GM10266 (cell line): ENCODE measurements around the gene UBAC1.

Experiments
- DNase-seq: peaks from one replicate; pipeline ENCODE4 v3.0.0; 2012; ENCODE audit errors: extremely low spot score
- TF ChIP-seq, protein P1 (sequence below): IDR thresholded peaks from 2 replicates; pipeline ENCODE4 v1.5.1; 2012; ENCODE audit warnings: mild to moderate bottlenecking, low read depth; ENCODE audit not compliant: control insufficient read depth, insufficient read depth; ENCODE audit errors: missing control alignments

The UBAC1 gene

DNA sequence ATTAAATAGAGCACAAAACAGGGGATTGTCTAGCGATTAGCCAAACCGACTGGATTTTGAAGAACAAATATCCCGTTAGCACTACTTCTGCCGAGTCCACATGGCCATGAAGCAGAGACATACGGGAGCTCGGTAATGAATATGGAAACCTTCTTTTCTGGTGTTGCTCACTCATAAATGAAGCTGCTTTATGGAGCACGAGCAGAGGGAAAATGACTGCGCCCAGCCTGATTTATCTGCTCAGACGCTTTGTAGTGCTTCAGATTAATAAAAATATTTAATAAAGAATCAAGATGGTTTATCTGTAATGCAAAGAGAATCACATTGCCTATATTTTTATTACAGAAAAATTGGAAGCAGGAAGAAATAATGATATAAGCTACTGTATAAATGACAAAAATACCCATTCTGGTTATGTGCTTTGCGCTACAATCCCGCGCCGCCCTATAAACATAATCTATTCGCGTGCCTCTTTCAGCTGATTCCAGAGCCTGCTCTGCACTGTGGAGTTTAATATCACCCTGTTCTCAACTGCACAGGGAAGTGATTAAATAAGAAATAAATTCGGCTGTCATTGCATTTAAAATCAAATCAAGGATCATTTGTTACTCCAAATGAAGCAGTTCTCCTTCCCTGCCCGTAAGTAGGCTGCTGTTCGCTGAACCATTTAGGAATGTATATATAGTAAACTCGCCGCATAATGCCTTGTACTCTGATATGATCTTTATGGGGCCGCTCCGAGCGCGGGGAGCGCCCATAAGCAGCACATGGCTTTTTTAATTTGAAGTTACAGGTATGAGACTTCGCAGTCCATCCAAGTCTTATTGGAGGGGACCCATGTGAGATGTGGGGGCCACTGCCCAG lies 22.3 kb upstream of the UBAC1 start:
- TF ChIP-seq, protein P1, sequence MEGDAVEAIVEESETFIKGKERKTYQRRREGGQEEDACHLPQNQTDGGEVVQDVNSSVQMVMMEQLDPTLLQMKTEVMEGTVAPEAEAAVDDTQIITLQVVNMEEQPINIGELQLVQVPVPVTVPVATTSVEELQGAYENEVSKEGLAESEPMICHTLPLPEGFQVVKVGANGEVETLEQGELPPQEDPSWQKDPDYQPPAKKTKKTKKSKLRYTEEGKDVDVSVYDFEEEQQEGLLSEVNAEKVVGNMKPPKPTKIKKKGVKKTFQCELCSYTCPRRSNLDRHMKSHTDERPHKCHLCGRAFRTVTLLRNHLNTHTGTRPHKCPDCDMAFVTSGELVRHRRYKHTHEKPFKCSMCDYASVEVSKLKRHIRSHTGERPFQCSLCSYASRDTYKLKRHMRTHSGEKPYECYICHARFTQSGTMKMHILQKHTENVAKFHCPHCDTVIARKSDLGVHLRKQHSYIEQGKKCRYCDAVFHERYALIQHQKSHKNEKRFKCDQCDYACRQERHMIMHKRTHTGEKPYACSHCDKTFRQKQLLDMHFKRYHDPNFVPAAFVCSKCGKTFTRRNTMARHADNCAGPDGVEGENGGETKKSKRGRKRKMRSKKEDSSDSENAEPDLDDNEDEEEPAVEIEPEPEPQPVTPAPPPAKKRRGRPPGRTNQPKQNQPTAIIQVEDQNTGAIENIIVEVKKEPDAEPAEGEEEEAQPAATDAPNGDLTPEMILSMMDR = no peak

DNA sequence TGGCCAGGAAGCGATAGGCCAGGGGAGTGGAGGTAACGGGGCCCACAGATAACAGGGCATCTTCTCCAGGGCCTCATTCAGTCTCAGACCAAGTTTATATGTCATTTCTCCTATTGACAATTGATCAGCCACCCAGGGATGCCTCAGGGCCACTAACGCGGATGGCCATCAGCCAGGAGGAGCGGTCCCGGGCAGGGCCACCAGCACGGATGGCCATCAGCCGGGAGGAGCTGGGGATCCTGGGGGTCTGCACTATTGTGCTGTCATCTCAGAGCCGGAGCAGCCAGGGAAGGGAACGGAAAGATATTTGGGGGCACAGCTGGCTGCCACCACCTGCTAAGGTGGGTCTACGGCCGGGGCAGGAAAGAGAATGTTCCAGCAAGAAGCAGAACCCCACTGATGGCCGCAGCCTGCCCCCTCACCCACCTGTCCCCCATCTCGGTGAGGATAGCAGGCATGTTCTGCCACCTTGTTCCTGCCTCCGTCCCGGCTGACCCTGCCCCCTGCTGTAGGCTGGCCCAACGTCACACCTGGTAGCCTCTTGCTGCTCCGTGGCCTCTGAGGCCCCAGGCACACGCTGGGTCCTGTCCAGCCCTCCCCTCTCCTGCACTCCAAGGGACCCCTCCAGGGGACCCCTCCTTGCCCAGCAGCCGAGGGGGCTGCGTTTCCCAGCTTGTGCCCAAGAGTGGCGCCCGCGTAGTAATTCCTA lies 21.5 kb upstream of the UBAC1 start:
- TF ChIP-seq, protein P1 = no peak
- no peak for DNase-seq

More for the DNA sequence above, 22.3 kb upstream of the UBAC1 start:
- no peak for DNase-seq

DNA sequence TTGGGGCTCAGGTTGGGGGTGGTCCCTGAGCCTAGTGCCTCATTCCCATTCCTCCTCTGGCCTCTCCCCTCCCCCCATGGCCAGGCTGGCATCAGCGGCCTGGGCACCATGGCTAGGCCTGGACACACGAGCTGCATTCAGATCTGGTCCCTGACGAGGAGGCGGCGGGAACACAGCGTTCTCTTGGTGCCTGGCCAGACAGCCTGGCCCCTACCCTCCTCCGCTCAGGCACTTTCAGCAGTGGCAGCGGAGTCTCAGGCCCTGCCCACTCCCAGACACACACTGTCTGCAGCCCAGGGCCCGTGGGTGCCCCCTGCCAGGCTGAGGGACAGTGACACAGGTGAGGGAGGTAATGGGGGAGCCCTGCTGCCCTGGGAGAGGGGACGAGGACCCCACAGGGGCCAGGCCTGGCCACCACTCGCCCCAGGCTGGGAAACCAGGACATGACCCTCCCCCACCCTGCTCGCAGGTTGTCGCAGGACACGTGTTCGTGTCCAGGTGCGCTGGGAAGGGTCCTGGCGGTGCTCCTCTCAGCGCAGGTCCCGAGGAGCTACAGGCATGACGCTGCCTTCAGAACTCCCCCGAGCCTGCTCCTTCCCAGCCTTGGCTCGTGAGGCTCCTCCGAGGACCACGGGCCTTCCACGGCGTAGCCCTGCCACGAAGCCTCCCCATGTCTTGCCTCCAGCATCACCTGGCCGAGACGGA lies 19.9 kb upstream of the UBAC1 start:
- TF ChIP-seq, protein P1 = no peak
- no peak for DNase-seq

DNA sequence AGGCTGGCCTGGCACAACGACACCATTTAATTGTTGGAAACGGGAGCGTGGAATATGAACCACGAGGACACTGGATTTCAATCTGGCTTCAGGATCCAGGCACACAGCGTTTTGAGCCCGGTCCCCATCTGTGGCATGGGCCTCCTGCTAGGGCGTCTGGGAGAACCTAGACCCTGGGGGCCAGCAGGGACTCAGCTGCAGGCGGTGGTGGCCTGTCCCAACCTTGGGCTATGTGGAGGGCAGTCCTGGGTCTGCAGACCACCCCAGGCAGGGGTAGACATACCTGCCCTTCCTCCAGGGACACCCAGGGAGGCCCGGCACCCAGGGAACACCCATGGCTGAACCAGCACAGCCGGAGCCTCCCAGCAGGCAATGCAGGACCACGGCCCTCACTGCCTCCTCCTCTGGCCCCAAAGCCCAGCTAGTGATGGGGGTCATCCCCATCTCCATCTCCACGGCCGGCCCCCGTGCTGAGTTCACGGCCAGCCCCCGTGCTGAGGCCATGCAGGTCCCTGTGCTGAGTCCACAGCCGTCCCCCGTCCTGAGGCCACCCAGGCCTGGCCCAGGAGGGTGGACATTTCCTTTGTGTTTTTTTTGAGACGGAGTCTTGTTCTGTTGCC lies 18.5 kb upstream of the UBAC1 start:
- DNase-seq = no peak
- TF ChIP-seq, protein P1 = no peak

DNA sequence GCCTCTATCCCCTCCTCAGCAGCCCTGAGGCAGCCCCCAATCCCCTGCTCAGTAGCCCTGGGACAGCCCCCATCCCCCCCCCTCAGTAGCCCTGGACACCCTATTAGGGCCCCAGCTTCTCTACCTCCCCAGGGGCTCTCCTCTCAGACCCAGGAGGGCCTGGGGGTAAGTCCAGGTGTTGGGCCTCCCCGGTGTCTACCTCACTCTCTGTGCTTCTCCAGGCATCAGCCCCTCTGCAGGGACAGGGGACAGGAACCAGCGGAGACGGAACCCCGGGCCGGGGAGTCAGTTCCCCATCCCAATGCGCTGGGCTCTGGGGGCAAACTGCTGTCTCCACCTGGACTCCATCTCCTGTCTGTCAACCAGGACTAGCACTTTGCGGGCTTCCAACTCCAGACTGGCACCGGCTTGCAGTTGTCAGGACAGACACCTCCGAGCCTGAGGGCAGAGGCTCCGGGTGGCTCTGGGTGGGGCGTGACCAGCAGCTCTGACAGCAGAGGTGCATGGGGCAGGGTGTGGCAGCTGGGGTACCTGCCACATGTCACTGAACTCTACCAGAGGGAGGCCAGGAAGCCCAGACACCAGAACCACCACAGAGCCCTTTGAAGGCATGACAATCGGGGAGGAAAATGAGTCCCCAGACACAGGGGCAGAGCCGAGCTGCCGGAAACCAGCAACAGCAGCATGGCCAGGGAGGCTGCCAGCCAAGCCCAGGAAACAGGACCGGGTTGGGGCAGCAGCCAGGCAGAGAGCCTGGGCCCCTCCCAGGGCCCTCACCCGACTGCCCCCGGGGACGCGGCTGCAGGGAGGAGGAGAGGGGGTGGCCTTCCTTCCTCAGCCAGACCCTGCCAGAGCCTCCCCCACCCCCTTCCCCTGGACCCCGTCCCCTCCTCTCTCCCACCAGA lies 17.7 kb upstream of the UBAC1 start:
- no peak for DNase-seq
- TF ChIP-seq, protein P1 = no peak

DNA sequence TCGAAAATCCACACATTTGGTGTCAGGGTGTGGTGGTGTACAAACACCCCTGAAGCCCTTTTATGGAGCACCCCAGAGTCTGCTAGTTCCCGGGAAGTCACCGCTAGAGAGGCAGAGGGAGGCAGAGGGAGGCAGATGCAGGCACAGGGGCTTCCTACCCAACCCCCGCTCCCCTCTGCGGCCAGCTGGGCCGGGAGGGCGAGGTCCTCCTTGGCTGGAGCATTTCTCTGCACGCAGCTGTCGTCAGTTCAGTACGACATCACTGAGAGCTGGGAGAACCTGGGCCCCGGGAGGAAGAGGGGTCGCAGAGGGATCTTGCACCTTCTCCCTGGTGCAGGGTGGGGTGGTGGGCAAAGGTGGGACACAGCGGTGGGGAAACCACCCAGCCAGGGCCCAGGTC lies 15.8 kb upstream of the UBAC1 start:
- TF ChIP-seq, protein P1 = no peak
- DNase-seq = no peak
